Hepatocyte (in vitro differentiated cells): ENCODE measurements around the gene OSBPL2. TPM values are rescaled to one million over a fixed set of nuclear protein-coding genes. Genes with fewer than 3 reads are reported as not detected.

Experiments used
- DNase-seq: peaks from one replicate; pipeline ENCODE4 v3.0.0-alpha.2; 2016; ENCODE audit warnings: low spot score
- H2AFZ ChIP-seq: fragments of 200-600 bp; sonication (generic); 2 replicates; pipeline ENCODE4 v1.6.0; 2016; ENCODE audit warnings: antibody characterized with exemption, mild to moderate bottlenecking
- H3K27ac ChIP-seq: fragments of 200-600 bp; sonication (generic); 2 replicates; pipeline ENCODE4 v1.5.1; 2016; ENCODE audit warnings: mild to moderate bottlenecking
- H3K27me3 ChIP-seq: fragments of 200-600 bp; sonication (generic); 2 replicates; pipeline ENCODE4 v1.6.1; 2016
- H3K36me3 ChIP-seq: fragments of 200-600 bp; sonication (generic); replicated peaks from 2 replicates; pipeline ENCODE4 v1.5.1; 2016; ENCODE audit warnings: low read depth; ENCODE audit not compliant: insufficient read depth
- H3K4me1 ChIP-seq: fragments of 200-600 bp; sonication (generic); 2 replicates; pipeline ENCODE4 v1.5.1; 2016; ENCODE audit warnings: mild to moderate bottlenecking, moderate library complexity; ENCODE audit not compliant: insufficient read depth
- H3K4me2 ChIP-seq: fragments of 200-600 bp; sonication (generic); 2 replicates; pipeline ENCODE4 v1.6.0; 2016
- H3K4me3 ChIP-seq: fragments of 200-600 bp; sonication (generic); 2 replicates; pipeline ENCODE4 v1.5.1; 2016; ENCODE audit warnings: mild to moderate bottlenecking
- H3K79me2 ChIP-seq: fragments of 200-600 bp; sonication (generic); 2 replicates; pipeline ENCODE4 v1.6.0; 2017; ENCODE audit warnings: mild to moderate bottlenecking
- H3K9me2 ChIP-seq: fragments of 200-600 bp; sonication (generic); replicated peaks from 2 replicates; pipeline ENCODE4 v1.6.0; 2017; ENCODE audit warnings: mild to moderate bottlenecking; ENCODE audit not compliant: insufficient read depth
- H3K9me3 ChIP-seq: fragments of 200-600 bp; sonication (generic); 2 replicates; pipeline ENCODE4 v1.5.1; 2016; ENCODE audit warnings: low read depth, mild to moderate bottlenecking
- H4K20me1 ChIP-seq: fragments of 200-600 bp; sonication (generic); 2 replicates; pipeline ENCODE4 v1.6.0; 2016; ENCODE audit warnings: mild to moderate bottlenecking; ENCODE audit not compliant: insufficient read depth, poor library complexity, severe bottlenecking
- CTCF ChIP-seq: fragments of 200-600 bp; sonication (generic); IDR thresholded peaks from 2 replicates; pipeline ENCODE4 v1.5.1; 2016; ENCODE audit warnings: antibody characterized with exemption, mild to moderate bottlenecking; ENCODE audit not compliant: poor library complexity
- EZH2 ChIP-seq: fragments of 200-600 bp; sonication (generic); IDR thresholded peaks from 2 replicates; pipeline ENCODE4 v1.6.1; 2016; ENCODE audit warnings: antibody characterized with exemption, mild to moderate bottlenecking, borderline replicate concordance
- EZH2phosphoT487 ChIP-seq: fragments of 200-600 bp; sonication (generic); IDR thresholded peaks from one replicate; pipeline ENCODE4 v1.6.1; 2018; ENCODE audit warnings: antibody characterized with exemption, mild to moderate bottlenecking, low read depth, moderate library complexity; ENCODE audit not compliant: unreplicated experiment, severe bottlenecking
- WGBS: methylation state at CpG from one replicate; pipeline ENCODE4 v1.1.6; 2016; ENCODE audit warnings: low lambda C conversion rate; ENCODE audit errors: missing lambda C conversion rate; 5-methylcytosine and 5-hydroxymethylcytosine counted together
- polyA plus RNA-seq: library from polyadenylated mRNA; unstranded; fragments of >200 nt; fragmentation: Nextera tagmentation; extraction: Ambion mirVana; gene quantifications from 2 replicates; pipeline ENCODE4 v1.2.1, GENCODE V29; 2016
- total RNA-seq: library from RNA; depleted of rRNA; stranded (reverse); fragments of >200 nt; gene quantifications from 2 replicates; pipeline ENCODE4 v1.2.3, GENCODE V29; 2014

Gene OSBPL2
- total and polyA plus RNA-seq, 2 experiments from 2014 or later: 40.5 to 45.9 TPM

- 85% methylated on average over 7 of the region's 7 CpGs for WGBS
- H3K9me2 ChIP-seq: no peaks in the 10 kb centered on the region
- H3K36me3 ChIP-seq: no peaks in the 10 kb centered on the region
- H3K4me2 ChIP-seq: no peak overlapping the region
- H3K27ac ChIP-seq: no peak overlapping the region
- H3K4me1 ChIP-seq: no peaks in the 10 kb centered on the region
- peaks cover 5% of the 10 kb centered on the region for H4K20me1 ChIP-seq
- TF ChIP-seq EZH2phosphoT487 (no peak), EZH2 (no peak), CTCF (no peak)
- H3K9me3 ChIP-seq: no peaks in the 10 kb centered on the region
- H2AFZ ChIP-seq: no peak overlapping the region
- H3K27me3 ChIP-seq: no peaks in the 10 kb centered on the region
- DNase-seq: no peak
- peaks cover 8% of the 10 kb centered on the region for H3K79me2 ChIP-seq
- no peak overlapping the region for H3K4me3 ChIP-seq
Measured at GRCh38 chr20:62268228-62268900, 30.0 kb downstream of the OSBPL2 start.

GRCh38 chr20:62269378-62269777 lies 31.1 kb downstream of the OSBPL2 start:
- Histone ChIP-seq H2AFZ (no peak overlapping the region), H4K20me1 (peaks cover 5% of the 10 kb centered on the region), H3K4me2 (no peak overlapping the region), H3K9me3 (no peaks in the 10 kb centered on the region), H3K27me3 (no peaks in the 10 kb centered on the region), H3K4me1 (no peaks in the 10 kb centered on the region), H3K79me2 (peaks cover 8% of the 10 kb centered on the region), H3K27ac (no peak overlapping the region), H3K9me2 (no peaks in the 10 kb centered on the region), H3K36me3 (no peaks in the 10 kb centered on the region), H3K4me3 (no peak overlapping the region)
- no peak for DNase-seq
- TF ChIP-seq CTCF: no peak
- no peak for TF ChIP-seq EZH2phosphoT487
- TF ChIP-seq EZH2: no peak
- WGBS: 90% methylated on average over 14 of the region's 14 CpGs

- H3K79me2 ChIP-seq: peaks cover 8% of the 10 kb centered on the region
- H3K4me1 ChIP-seq: no peaks in the 10 kb centered on the region
- DNase-seq: no peak
- H3K9me3 ChIP-seq: no peaks in the 10 kb centered on the region
- H2AFZ ChIP-seq: no peak overlapping the region
- H3K36me3 ChIP-seq: no peaks in the 10 kb centered on the region
- no peaks in the 10 kb centered on the region for H3K27me3 ChIP-seq
- WGBS: 91% methylated on average over 16 of the region's 17 CpGs
- TF ChIP-seq EZH2: no peak
- no peak for TF ChIP-seq EZH2phosphoT487
- no peak for TF ChIP-seq CTCF
- H4K20me1 ChIP-seq: peaks cover 5% of the 10 kb centered on the region
- H3K9me2 ChIP-seq: no peaks in the 10 kb centered on the region
- H3K4me2 ChIP-seq: no peak overlapping the region
- no peak overlapping the region for H3K27ac ChIP-seq
- no peak overlapping the region for H3K4me3 ChIP-seq
Measured at GRCh38 chr20:62269871-62270270, 31.6 kb downstream of the OSBPL2 start.
